GM19438 (cell line): Measurements from ENCODE around the gene GPC5.

Experiments
- ATAC-seq: cut with Tn5 transposase; IDR thresholded peaks from one replicate; pipeline ENCODE4 v1.9.1; 2021; ENCODE audit warnings: low read depth; ENCODE audit not compliant: unreplicated experiment

Gene GPC5

GRCh38 chr13:91586609-91587008 lies 188.2 kb downstream of the GPC5 start:
- ATAC-seq = no peak

DNA sequence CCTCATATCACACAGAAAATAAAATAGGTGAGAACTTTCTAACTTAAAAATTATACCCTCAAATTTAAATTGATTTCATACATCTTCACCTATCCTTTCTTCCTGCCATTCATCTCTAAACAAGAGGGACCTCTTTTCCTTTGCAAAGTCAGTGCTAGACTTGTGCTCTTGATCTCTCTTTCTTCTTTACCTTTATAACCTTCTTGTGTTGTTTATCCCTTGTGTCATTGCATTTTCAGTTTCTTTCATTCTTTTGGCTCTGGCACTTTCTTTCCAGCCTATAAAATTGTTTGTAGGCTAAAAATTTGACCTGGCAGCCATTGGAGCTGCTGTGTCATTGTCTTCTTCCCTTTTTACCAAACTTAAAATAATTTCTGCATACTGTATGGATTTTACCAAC lies 190.1 kb downstream of the GPC5 start:
- ATAC-seq = no peak

DNA sequence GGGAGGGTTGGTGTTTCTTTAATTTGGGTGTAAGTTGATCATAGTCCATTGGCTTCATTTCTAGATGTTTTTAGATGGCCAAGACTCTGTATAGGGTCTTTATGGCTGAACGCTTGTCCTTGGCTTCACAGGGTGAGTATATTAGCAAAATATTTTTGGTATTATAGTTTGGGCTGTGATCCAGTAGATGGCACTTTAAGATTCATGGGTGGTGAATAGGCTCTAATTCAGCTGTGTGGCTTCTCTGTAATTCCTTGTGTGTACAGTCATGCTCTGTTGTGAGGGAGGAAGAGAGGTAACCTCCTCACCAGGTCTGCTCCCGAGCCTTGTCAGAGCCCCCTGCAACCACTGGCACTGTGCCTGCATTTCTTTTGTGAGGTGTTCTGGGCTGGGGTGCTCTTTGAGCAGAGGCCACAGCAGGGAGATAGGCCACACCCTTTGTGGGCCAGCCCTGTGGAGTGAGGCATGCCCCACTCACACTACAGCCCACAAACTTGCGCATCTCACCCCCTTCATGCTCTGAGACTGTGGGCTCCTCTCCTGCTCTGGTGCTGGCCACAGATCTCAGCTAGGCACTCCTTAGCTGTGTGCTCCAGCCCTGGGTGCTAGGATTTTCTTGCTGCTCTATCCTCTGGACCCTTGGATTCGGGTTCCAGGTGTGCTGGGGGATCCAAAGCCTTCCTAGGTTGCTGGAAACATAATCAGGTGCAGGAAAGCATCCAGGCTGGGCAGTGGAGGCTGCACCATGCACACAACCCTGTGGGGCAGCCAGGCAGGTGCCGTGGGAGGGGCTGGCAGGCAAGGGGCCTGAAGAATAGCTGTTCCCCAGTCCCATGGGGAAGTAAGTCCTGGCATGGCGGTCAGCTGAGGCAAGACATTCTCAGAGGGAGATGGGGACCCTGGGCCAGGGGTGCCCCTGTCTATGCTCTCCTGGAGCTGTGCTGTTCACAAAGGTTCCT lies 193.9 kb downstream of the GPC5 start:
- ATAC-seq = no peak

- ATAC-seq = no peak
These were observed 195.0 kb downstream of the GPC5 start for GRCh38 chr13:91593456-91593855.

- ATAC-seq = no peak
These were observed 195.6 kb downstream of the GPC5 start for GRCh38 chr13:91594061-91594460.

- ATAC-seq = no peak
These were observed 197.3 kb downstream of the GPC5 start for GRCh38 chr13:91595677-91596076.

DNA sequence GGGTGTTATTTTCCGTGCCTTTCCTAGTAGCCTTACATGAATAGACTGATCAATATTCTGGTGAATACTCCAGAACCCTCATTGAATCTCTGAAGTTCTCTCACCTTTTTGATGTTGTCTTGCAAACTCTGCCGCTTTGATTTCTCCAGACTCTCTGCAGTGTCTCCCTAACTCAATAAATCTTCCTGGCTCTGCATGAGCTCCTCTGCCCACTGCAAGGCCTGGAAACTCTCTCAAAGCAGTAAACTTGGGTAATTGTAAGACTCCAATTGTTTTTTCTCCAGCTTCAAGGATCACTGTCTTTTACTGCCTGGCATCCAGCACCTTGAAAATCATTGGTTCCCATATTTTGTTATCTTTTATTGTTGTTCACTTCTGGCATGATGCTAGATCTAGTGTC lies 198.4 kb downstream of the GPC5 start:
- ATAC-seq = no peak

DNA sequence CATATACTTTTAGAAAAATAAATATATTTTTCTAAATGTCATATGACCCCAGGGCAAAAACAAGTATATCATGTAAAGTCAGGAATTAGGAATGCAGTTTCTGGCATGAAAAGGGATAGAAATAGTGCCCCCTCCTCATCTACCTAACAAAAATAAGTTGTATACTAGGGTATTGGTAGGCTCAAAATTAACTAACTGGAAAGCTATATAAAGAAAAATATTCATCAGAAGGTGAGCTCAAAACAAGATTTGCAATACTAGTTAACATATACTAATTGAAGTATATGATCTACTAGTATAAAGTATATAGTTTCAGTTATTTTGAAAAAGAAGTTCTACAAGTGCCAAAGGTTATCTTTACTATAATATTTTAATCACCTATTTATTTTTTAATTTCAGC lies 200.2 kb downstream of the GPC5 start:
- ATAC-seq = no peak

DNA sequence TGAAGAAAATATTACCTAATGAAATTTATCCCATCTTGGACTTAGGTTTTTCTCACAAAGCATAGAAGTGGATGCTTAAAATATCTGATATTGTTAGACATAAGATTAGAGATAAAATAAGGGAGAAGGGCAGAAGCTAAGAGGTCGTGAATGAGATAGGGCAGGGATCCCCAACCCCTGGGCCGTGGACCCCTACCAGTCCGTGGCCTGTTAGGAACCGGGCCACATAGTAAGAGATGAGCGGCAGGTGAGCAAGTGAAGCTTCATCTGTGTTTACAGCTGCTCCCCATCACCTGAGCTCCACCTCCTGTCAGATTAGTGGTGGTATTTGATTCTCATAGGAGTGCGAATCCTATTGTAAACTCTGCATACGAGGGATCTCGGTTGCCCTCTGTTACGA lies 202.9 kb downstream of the GPC5 start:
- no peak for ATAC-seq

- ATAC-seq = no peak
These were observed 203.4 kb downstream of the GPC5 start for GRCh38 chr13:91601807-91602206.

DNA sequence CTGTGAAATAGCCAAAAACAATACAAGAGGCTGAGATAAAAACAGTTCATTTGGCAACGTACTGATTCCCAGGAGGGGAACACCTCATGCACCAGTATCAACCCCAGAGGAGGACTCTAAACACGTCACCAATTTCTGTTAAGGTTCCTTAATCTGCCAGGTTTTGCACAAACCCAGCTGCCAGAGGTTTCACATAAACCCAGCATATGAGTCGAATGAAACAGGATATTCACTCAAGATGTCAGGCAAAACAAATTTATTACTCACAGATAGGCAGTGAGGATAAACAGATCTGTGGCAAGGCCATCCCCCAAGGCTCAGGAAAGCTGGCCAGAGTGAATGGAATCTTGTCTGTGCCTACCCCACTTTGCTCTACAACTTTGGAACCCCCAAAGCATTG lies 210.9 kb downstream of the GPC5 start:
- ATAC-seq = no peak

DNA sequence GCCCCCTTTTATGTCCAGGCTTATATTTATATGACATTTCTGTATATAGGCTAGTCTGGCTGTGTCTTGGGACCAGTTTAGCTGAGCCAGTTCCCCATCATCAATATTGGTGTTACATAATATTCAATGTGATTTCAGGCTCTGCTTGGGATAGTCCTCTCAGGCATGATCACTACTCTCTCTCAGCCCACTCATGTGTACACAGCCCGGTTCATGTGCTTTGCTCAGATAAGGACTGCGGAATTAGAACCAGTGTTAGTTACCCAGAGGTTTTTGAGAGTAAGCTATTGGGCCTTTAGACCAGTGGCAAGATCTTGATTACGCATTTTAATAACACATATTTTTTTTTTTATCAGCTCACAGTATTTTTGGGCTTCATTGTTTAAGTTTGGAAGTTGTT lies 219.9 kb downstream of the GPC5 start:
- ATAC-seq = no peak

DNA sequence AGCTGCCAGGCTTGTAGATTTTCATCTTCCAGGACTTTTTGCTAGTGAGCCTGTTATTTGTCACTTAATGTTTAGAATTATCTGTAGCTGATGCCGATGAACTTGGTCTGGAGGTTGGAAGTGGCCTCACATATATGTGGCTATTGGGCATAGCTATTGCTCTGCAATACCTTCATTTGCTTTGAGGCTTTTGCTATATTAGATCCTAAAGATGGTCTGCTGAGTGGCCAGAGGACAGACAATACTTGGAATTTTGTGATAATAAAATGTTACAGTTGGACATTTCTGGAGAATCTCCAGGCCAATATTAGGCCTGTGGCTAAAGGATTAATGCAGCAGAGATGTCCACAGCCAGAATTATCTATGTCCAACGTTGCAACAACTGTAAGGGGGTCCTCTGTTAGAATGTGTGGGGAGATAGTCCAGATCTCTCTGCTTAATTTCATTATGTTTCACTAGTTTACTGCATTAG lies 222.3 kb downstream of the GPC5 start:
- no peak for ATAC-seq

DNA sequence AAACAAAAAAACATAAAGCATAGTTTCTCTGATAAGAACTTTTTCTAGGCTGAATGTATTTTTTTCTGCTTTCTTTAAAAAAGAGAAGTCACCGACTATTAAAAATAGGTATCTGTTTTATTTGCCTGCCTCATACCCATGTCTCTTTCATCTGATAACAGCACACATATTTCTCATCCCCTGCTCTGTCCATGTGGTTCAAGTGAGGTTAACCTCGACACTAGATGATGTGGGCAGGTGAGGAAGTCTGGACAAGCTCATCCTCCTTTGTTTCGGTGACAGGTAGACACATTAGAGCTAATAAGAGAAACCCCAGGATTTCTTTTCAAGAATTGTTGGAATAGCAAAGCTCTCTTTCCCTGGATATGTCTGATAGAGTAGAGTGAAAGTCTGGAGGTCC lies 222.7 kb downstream of the GPC5 start:
- ATAC-seq = no peak

DNA sequence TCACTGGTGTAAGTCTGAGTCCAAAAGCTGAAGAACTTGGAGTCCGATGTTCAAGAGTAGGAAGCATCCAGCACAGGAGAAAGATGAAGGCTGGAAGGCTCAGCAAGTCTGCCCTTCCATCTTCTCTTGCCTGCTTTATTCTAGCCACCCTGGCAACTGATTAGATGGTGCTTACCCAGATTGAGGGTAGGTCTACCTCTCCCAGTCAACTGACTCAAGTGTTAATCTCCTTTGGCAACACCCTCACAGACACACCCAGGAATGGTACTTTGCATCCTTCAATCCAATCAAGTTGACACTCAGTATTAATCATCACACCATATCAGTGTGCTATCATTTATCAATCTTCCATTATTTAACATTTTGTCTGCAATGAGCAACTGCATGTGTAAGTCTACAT lies 223.5 kb downstream of the GPC5 start:
- no peak for ATAC-seq

DNA sequence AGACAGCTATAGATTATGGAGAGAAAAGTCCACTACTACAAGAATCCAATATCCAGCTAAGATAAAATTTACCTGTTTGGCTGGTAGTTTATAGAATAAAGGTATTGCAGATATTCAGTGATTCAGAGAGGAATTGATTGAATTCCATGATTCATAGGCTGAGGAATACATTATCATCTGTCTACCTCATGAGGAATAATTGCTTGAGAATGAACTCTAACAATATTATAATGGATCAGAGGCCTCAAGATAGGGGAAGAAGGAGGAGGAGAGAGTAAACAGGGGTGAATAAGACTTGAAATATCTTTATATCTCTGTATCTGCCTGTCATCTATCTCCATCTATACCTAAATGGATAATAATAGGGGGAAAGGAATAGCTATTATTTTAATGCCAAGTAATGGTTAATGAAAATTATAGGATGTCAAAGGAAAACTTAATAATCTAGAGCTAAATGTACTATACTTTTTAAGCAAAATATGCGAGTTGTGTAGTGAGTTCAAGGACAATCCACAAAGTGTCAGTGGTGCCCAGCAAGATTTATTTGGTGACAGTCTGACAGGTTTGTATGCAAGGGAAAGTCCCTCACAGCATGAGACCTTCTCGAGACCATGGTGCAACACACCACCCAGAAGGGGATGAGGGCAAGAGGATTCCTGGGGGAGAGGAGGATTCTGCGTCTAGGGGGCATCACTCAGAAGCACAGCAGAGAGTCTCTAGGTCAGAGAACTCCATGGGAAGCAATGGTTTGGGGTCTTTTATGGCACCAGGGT lies 224.5 kb downstream of the GPC5 start:
- ATAC-seq = no peak

GRCh38 chr13:91627952-91628739 lies 229.7 kb downstream of the GPC5 start:
- ATAC-seq = no peak

DNA sequence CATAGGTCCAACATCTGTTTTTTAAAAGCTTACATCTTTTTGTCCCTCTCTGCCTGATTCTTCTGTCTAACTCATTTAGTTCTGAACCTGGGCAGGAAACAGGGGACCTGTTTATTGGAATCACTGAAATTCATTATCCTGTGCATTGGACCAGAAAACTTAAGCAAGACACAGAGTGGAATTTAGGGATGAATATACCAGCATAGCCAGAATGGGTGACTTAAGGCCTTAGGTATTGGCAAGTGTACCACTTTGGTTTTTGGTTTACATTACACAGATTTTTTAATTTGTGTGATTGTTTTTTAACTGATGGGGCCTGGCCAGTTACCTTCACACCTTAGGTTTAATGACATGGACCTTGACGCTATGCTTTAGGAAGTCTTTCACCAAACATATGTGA lies 232.5 kb downstream of the GPC5 start:
- ATAC-seq = no peak

DNA sequence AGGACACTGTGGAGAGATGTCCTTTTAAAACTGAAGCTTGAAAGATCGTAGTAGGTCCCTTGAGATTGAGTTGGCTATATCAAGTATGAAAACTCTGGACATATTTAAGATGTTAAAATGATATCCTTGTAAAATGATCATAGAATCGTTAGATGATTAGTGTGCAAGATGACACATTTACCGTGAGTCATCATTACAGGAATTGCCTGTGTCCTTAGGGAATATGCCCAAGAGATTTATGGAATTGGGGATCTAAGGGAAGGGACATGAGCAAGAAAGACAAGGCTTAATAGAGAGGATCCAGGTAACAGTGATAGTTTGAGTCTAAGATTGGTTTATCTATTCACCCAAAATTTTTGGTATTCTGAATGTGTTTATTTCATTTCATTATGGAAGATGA lies 233.7 kb downstream of the GPC5 start:
- no peak for ATAC-seq

- ATAC-seq = no peak
These were observed 240.9 kb downstream of the GPC5 start for GRCh38 chr13:91639330-91639729.

DNA sequence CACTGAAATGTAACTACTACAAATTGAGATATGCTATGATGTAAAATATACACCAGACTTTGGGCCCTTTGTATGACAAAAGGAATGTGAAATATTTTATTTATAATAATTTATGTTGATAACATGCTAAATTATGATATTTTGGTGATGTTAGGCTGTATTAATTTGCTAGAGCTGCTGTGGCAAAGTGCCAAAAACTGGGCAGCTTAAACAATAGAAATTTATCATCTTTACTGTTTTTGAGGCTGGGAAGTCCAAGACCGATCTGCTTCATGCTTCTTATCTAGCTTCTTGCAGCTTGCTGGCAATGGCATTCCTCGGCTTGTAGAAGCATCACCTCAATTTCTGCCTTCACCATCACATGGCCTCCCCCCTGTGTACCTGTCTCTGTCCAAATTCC lies 245.0 kb downstream of the GPC5 start:
- ATAC-seq = no peak
